GM18951 (cell line): ENCODE data around the gene MYO9A.
"Not testable (repeated sequence)": the region's sequence is repeated elsewhere in the genome, so short reads cannot be mapped to it uniquely, and the experiment has no call there.

ENCODE experiments used
- POLR2A ChIP-seq: IDR thresholded peaks from 4 replicates; pipeline ENCODE4 v1.6.1; 2011; ENCODE audit warnings: mild to moderate bottlenecking; ENCODE audit not compliant: insufficient read length, insufficient read depth; ENCODE audit errors: extremely low read depth
- in situ Hi-C: fragments of 300-500 bp; cut with MboI; formaldehyde crosslinking; loops from one replicate; pipeline ENCODE4 v1.12.0; 2022; ENCODE audit warnings: low sequenced_read_pairs, mixed read lengths, inconsistent platforms; ENCODE audit not compliant: unreplicated experiment

Gene MYO9A

DNA sequence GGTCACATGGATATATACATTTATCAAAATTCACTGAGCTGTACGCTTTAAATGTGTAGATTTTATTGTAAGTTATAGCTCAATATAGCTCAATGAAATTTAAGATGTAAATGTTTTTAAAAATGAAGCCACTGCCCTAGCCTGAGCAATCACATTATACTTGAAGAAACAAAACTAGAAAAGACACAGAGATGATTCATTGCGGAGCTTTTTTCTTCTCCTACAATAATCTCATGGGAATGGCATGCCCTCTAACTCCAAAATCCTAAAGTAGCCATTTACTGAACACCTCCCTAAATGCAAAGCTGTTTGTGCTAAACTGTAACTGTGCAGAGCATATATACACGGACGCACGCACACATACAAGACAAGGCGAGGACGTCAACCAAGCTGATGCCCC, 84.2 kb downstream of the MYO9A start:
- in situ Hi-C loops = no loop called here
- no peak for TF ChIP-seq POLR2A

DNA sequence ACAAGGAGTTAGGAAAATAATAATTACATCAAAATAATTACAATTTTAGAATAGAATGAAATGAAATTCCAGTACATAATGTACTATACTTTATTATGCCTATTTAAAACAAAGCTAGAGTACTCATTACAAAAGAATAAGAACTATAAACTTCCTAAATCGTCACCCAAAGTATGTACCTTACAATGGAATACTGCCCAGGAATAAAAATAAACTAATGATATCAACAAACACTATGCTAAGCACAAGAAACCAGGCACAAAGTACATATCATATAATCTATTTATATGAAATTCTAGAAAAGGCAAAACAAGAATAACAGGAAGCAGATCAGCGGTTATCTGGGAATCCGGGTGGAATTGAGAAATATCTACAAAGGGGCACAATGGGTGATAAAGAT, 84.7 kb downstream of the MYO9A start:
- in situ Hi-C loops = no loop called here
- no peak for TF ChIP-seq POLR2A

DNA sequence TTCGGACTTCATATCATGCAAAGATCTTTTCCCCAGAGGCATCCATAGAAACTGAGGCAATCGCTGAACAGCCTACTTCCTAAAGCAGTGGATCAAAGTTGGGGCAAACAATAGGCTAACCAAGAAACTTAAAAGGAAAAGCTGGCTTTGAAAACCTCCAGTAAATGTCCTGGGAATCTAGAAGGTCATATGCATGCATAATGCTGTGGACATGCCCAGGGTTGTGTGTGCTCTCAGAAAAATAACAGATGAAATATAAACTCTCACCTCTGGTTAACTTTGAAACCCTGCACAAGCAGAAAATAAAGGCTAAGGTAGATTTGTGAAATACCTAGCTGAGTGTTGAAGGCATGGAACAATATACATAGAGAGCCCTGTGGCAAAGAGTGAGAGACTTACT, 96.3 kb downstream of the MYO9A start:
- in situ Hi-C loops = no loop called here
- no peak for TF ChIP-seq POLR2A

GRCh38 chr15:72020799-72021198, 97.2 kb downstream of the MYO9A start:
- no peak for TF ChIP-seq POLR2A
- in situ Hi-C loops = no loop called here

DNA sequence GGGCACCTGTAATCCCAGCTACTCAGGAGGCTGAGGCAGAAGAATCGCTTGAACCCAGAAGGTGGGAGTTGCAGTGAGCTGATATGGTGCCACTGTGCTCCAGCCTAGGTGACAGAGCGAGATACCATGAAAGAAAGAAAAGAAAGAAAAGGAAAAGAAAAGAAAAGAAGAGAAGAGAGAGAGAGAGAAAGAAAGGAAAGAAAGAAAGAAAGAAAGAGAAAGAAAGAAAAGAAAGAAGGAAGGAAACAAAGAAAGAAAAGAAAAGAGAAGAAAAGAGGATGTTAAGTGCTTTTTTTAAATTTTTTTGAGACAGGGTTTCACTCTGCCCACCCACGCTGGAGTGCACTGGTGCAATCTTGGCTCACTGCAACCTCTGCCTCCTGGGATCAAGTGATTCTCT, 103.4 kb downstream of the MYO9A start:
- in situ Hi-C loops = not testable (repeated sequence)

GRCh38 chr15:72013703-72014102, 104.2 kb downstream of the MYO9A start:
- in situ Hi-C loops = no loop called here
- TF ChIP-seq POLR2A = no peak

GRCh38 chr15:72011302-72011942, 106.5 kb downstream of the MYO9A start:
- TF ChIP-seq POLR2A = no peak
- in situ Hi-C loops = no loop called here

GRCh38 chr15:72009222-72009621, 108.7 kb downstream of the MYO9A start:
- TF ChIP-seq POLR2A = no peak
- in situ Hi-C loops = no loop called here

GRCh38 chr15:72006382-72006781, 111.6 kb downstream of the MYO9A start:
- in situ Hi-C loops = no loop called here
- no peak for TF ChIP-seq POLR2A

DNA sequence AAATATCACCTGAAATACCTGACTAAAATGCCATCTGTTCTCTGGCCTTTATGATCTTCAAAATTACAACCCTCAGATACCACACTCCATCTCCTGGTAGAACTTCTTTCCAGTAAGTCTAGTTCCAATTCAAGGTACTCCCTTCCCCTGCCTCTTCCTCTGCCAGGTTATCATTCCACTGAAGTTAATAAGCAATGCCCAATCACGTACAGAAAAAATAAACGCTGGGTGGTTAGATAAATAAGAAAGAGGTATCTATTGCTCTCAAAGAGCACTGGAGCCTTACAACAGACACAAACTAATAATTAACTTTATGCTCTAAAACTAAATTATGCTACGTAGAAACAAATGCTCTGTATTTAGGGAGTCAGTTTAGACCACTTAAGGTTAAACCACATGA, 112.5 kb downstream of the MYO9A start:
- TF ChIP-seq POLR2A = no peak
- in situ Hi-C loops = no loop called here

DNA sequence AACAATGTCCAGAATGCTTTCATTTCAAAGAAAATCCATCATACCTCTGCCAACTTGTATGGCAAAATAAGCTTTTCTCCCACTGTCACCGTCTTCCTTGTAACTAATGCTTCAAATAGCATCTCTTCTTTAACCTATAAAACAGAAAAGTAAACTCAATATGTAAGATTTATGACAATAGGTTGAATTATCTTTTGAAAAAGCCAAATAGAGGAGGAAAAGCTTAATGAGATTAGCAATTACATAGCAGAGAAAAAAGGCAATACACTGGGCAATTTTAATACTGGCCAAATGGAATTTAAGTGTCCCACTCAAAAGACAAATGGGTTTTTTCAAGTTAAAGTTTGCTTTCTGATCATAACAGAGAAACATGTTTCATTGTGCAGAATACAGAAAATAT, 118.1 kb downstream of the MYO9A start:
- TF ChIP-seq POLR2A = no peak
- in situ Hi-C loops = no loop called here

- in situ Hi-C loops = not testable (repeated sequence)
These were observed 119.2 kb downstream of the MYO9A start for GRCh38 chr15:71998717-71999116.

DNA sequence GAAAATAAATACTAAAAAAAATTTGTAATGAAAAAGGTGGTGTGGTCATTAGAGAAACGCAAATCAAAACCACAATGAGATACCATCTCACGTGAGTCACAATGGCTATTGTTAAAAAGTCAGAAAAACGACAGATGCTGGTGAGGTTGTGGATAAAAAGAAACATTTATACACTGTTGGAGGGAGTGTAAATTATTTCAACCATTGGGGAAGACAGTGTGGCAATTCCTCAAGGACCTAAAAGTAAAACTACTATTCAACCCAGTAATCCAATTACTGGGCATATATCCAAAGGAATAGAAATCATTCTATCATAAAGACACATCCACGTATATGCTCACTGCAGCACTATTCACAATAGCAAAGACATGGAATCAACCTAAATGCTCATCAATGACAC, 120.3 kb downstream of the MYO9A start:
- in situ Hi-C loops = no loop called here
- TF ChIP-seq POLR2A = no peak

GRCh38 chr15:71975816-71976150, 142.2 kb downstream of the MYO9A start:
- TF ChIP-seq POLR2A = no peak
- in situ Hi-C loops = no loop called here

DNA sequence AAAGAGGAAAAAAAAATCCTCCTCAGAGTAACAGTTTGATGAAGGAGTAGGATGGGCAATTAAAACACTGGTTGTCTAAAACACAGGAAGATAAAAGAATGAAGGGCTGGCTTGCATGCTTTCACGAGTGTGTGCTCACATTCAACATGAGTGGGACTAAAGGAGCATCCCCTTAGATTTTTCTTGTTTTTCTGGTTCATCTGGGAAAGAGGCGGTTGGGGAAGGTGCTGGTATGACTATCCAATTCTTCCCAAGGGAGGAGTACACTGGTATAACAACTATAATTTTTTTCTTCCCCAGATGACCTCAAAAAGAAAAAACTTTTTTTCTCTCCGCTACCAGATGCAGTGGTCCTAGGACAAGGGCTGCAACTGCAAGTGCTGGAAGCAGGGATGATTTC, 143.7 kb downstream of the MYO9A start:
- no peak for TF ChIP-seq POLR2A
- in situ Hi-C loops = no loop called here
